Endothelial cell of umbilical vein (primary cell): ENCODE results near the gene CEACAM4. TPM values are rescaled to one million over a fixed set of nuclear protein-coding genes. Genes with fewer than 3 reads are reported as not detected.

ENCODE experiments used
- BruUV-seq: library from RNA; stranded (reverse); fragments of 400-500 nt; replicated peaks from 2 replicates; lab custom pipeline; 2021; lab: Mats Ljungman, UMichigan
- CTCF ChIA-PET: fragments of 300-600, 350-600 bp; sonication (Branson Sonifier 250); formaldehyde crosslinking; loops from one replicate; lab custom pipeline; 2021; ENCODE audit warnings: antibody characterized with exemption, inconsistent platforms; lab: Charles Lee
- POLR2A ChIA-PET: fragments of 300-600, 350-600 bp; sonication (Branson Sonifier 250); formaldehyde crosslinking; loops from one replicate; lab custom pipeline; 2021; ENCODE audit warnings: antibody characterized with exemption, inconsistent platforms; lab: Charles Lee
- DNase-seq: peaks from one replicate; pipeline ENCODE4 v3.0.0-alpha.2; 2011; ENCODE audit warnings: low read depth, low spot score
- FAIRE-seq: peaks from 2 replicates; lab custom pipeline; 2011; peaks lifted over from hg19 to GRCh38; lab: Jason Lieb, UNC
- H2AFZ ChIP-seq: 2 replicates; pipeline ENCODE4 v1.6.0; 2012; ENCODE audit warnings: low read depth, low read length, control low read depth, inconsistent platforms
- H3K27ac ChIP-seq: 2 replicates; pipeline ENCODE4 v1.5.1; 2011; ENCODE audit warnings: low read depth, mild to moderate bottlenecking, control low read depth, low read length, moderate library complexity; ENCODE audit not compliant: insufficient read depth
- H3K27me3 ChIP-seq, 2 experiments: 2 replicates each; pipeline versions ENCODE4 v1.6.0 to v1.6.1; 2011; ENCODE audit warnings: low read length in 2 of 2, mixed read lengths in 1 of 2; ENCODE audit not compliant: control insufficient read depth in 2 of 2, insufficient read depth in 2 of 2
- H3K36me3 ChIP-seq, 2 experiments: 2 replicates in 1 of 2; 3 replicates in 1 of 2; pipeline ENCODE4 v1.5.1; 2011; ENCODE audit warnings: low read length in 2 of 2, mild to moderate bottlenecking in 1 of 2, moderate library complexity in 1 of 2; ENCODE audit not compliant: control insufficient read depth in 2 of 2, insufficient read depth in 2 of 2; ENCODE audit errors: extremely low read depth in 1 of 2
- H3K4me1 ChIP-seq: 3 replicates; pipeline ENCODE4 v1.5.1; 2011; ENCODE audit warnings: mild to moderate bottlenecking, low read length; ENCODE audit not compliant: control insufficient read depth, insufficient read depth; ENCODE audit errors: extremely low read depth
- H3K4me2 ChIP-seq: 2 replicates; pipeline ENCODE4 v1.6.1; 2011; ENCODE audit warnings: low read length, control low read depth, mixed read lengths; ENCODE audit not compliant: insufficient read depth
- H3K4me3 ChIP-seq, 3 experiments: fragments of 200-600 bp in 1 of 3; sonication (generic), shearing (Covaris generic) in 1 of 3; replicated peaks in 1 of 3; 2 replicates each; pipeline ENCODE4 v1.5.1; 2011 to 2016; ENCODE audit warnings: control low read depth in 3 of 3, low read length in 3 of 3, mild to moderate bottlenecking in 2 of 3, inconsistent platforms in 1 of 3, low read depth in 1 of 3, moderate library complexity in 1 of 3; ENCODE audit not compliant: insufficient read depth in 1 of 3
- H3K79me2 ChIP-seq: 2 replicates; pipeline ENCODE4 v1.6.0; 2012; ENCODE audit warnings: low read length, inconsistent platforms; ENCODE audit not compliant: control insufficient read depth, insufficient read depth
- H3K9ac ChIP-seq: replicated peaks from 2 replicates; pipeline ENCODE3; 2011; ENCODE audit warnings: low read length, control low read depth; ENCODE audit not compliant: insufficient read depth; ENCODE audit errors: extremely low read depth
- H3K9me1 ChIP-seq: replicated peaks from 3 replicates; pipeline ENCODE4 v1.6.0; 2011; ENCODE audit warnings: mild to moderate bottlenecking, low read length; ENCODE audit not compliant: control insufficient read depth, insufficient read depth; ENCODE audit errors: extremely low read depth
- H3K9me3 ChIP-seq: replicated peaks from 2 replicates; pipeline ENCODE4 v1.5.1; 2012; ENCODE audit warnings: low read length, inconsistent platforms; ENCODE audit not compliant: control insufficient read depth, insufficient read depth
- H4K20me1 ChIP-seq: replicated peaks from 2 replicates; pipeline ENCODE3; 2011; ENCODE audit warnings: mild to moderate bottlenecking, low read length; ENCODE audit not compliant: control insufficient read depth, insufficient read depth; ENCODE audit errors: extremely low read depth
- CTCF ChIP-seq, 2 donors: IDR thresholded peaks; 1 replicate in 1 of 2; 2 replicates in 1 of 2; pipeline ENCODE4 v1.5.1; 2011; ENCODE audit warnings: low read length in 2 of 2, mild to moderate bottlenecking in 2 of 2, moderate library complexity in 2 of 2, control low read depth in 1 of 2, inconsistent platforms in 1 of 2, low read depth in 1 of 2; ENCODE audit not compliant: insufficient read depth in 1 of 2; ENCODE audit errors: extremely low read depth in 1 of 2
- EZH2 ChIP-seq: IDR thresholded peaks from 2 replicates; pipeline ENCODE4 v1.6.1; 2012; ENCODE audit warnings: borderline replicate concordance, low read depth, mild to moderate bottlenecking, moderate library complexity, low read length, inconsistent platforms; ENCODE audit not compliant: severe bottlenecking
- GATA2 ChIP-seq: IDR thresholded peaks from 2 replicates; pipeline ENCODE4 v1.7.0; 2011; ENCODE audit warnings: low read depth, mild to moderate bottlenecking, moderate library complexity, mixed read lengths, low read length; ENCODE audit not compliant: insufficient read length, insufficient read depth
- JUN ChIP-seq: IDR thresholded peaks from 2 replicates; pipeline ENCODE4 v1.6.1; 2011; ENCODE audit warnings: borderline replicate concordance, low read depth; ENCODE audit not compliant: insufficient read length, insufficient read depth
- POLR2A ChIP-seq: IDR thresholded peaks from 2 replicates; pipeline ENCODE4 v1.6.1; 2012; ENCODE audit warnings: low read depth, mild to moderate bottlenecking, control low read depth, low read length
- POLR2AphosphoS5 ChIP-seq: IDR thresholded peaks from 2 replicates; pipeline ENCODE4 v1.6.1; 2012; ENCODE audit warnings: low read depth, mild to moderate bottlenecking, control low read depth, low read length, moderate library complexity; ENCODE audit not compliant: insufficient read depth
- dilution Hi-C: fragments of 300-500 bp; cut with MboI; formaldehyde crosslinking; loops from one replicate; pipeline ENCODE4 v1.15.0; 2019; ENCODE audit warnings: low sequenced_read_pairs; ENCODE audit not compliant: extremely low pct_ligation_motif_present
- intact Hi-C: fragments of 100-400 bp; cut with micrococcal nuclease; formaldehyde crosslinking; loops from one replicate; pipeline ENCODE4 v1.10.0; 2022
- polyA plus RNA-seq, 4 experiments: library from polyadenylated mRNA; depleted of rRNA in 3 of 4; stranded (reverse) in 3 of 4; unstranded in 1 of 4; fragments of >200 nt; gene quantifications; 2 replicates each; pipeline versions ENCODE4 v1.2.1 to v1.2.3, GENCODE V29; 2011 to 2012; ENCODE audit warnings: missing spikeins in 1 of 4
- total RNA-seq: library from RNA; stranded (reverse); gene quantifications from 2 replicates; pipeline ENCODE4 v1.2.3, GENCODE V29; 2021

CEACAM4 gene
- total and polyA plus RNA-seq, 2 donors (not counting 3 experiments of a cell fraction or from before 2014, with no cell fraction given), result not detected

- Histone ChIP-seq H3K4me3 (no peak overlapping the region), H3K9me3 (no peaks in the 10 kb centered on the region), H3K4me1 (no peaks in the 10 kb centered on the region), H3K27ac (no peak overlapping the region), H4K20me1 (no peaks in the 10 kb centered on the region), H2AFZ (no peak overlapping the region), H3K9me1 (no peaks in the 10 kb centered on the region), H3K4me2 (no peak overlapping the region), H3K79me2 (no peaks in the 10 kb centered on the region), H3K36me3 (no peaks in the 10 kb centered on the region), H3K27me3 (peaks cover 0 to 7% of the 10 kb centered on the region in 2 experiments), H3K9ac (no peak overlapping the region)
- dilution Hi-C loops, result no loop called here
- CTCF ChIA-PET, result interaction anchor here (0.7 to 1.6 kb wide), 13 partner anchors 9 to 794 kb away, joined by 3 to 8 read pairs (median 4); no protein-coding TSS in a partner anchor
- FAIRE-seq (no peak), DNase-seq (no peak)
- intact Hi-C loops, result no loop called here
- POLR2A ChIA-PET, result no interaction called here
- no TSS peak for BruUV-seq
- TF ChIP-seq GATA2 (no peak), JUN (no peak), POLR2A (no peak), EZH2 (no peak), CTCF (IDR thresholded peaks at IDR 0.05; ENCODE audit: extremely low read depth in 1 of 2, insufficient read depth in 1 of 2, low read depth in 1 of 2, low read length in 2 of 2) (peak; percentile 55 to 61), POLR2AphosphoS5 (no peak)
Measured at GRCh38 chr19:41646589-41647204, 19.8 kb upstream of the CEACAM4 start.
